Calu3 (cell line): Measurements from ENCODE around the gene TXNDC5. TPM values are rescaled to one million over a fixed set of nuclear protein-coding genes. Genes with fewer than 3 reads are reported as not detected.

Source experiments
- BruUV-seq: library from RNA; stranded (reverse); fragments of 400-500 nt; replicated peaks from 2 replicates; lab custom pipeline; 2021; lab: Mats Ljungman, UMichigan
- CTCF ChIA-PET: fragments of 300-600 bp; sonication (Branson Sonifier 250); formaldehyde crosslinking; loops from one replicate; lab custom pipeline; 2022; ENCODE audit warnings: antibody characterized with exemption; lab: Charles Lee
- DNase-seq: peaks from one replicate; pipeline ENCODE4 v3.0.0; 2022
- H3K27ac Mint-ChIP-seq: one replicate; pipeline ENCODE4 v1.8.0; 2022; ENCODE audit warnings: mixed read lengths; ENCODE audit not compliant: unreplicated experiment
- H3K27me3 Mint-ChIP-seq: one replicate; pipeline ENCODE4 v1.8.0; 2022; ENCODE audit warnings: mixed read lengths; ENCODE audit not compliant: unreplicated experiment
- H3K36me3 Mint-ChIP-seq: one replicate; pipeline ENCODE4 v1.8.0; 2022; ENCODE audit warnings: mild to moderate bottlenecking, moderate library complexity, mixed read lengths; ENCODE audit not compliant: insufficient read depth, unreplicated experiment
- H3K4me1 Mint-ChIP-seq: one replicate; pipeline ENCODE4 v1.8.0; 2022; ENCODE audit warnings: mild to moderate bottlenecking, low read depth, mixed read lengths; ENCODE audit not compliant: unreplicated experiment
- H3K4me3 Mint-ChIP-seq: one replicate; pipeline ENCODE4 v1.8.0; 2022; ENCODE audit warnings: mild to moderate bottlenecking, low read depth, moderate library complexity, mixed read lengths; ENCODE audit not compliant: unreplicated experiment
- H3K9me3 Mint-ChIP-seq: one replicate; pipeline ENCODE4 v1.8.0; 2022; ENCODE audit warnings: low read depth, mixed read lengths; ENCODE audit not compliant: unreplicated experiment
- CTCF ChIP-seq: fragments of 200-600 bp; IDR thresholded peaks from one replicate; pipeline ENCODE4 v1.8.0; 2022; ENCODE audit warnings: antibody characterized with exemption; ENCODE audit not compliant: unreplicated experiment
- intact Hi-C: fragments of 100-400 bp; cut with micrococcal nuclease; formaldehyde crosslinking; loops from one replicate; pipeline ENCODE4 v1.10.0; 2022; ENCODE audit not compliant: unreplicated experiment
- total RNA-seq: library from RNA; stranded (reverse); gene quantifications from 2 replicates; pipeline ENCODE4 v1.2.3, GENCODE V29; 2022

Gene TXNDC5
- total RNA-seq, 1 experiment from 2014 or later: 111 TPM

- BruUV-seq: no TSS peak
- no peak for TF ChIP-seq CTCF
- Mint-ChIP-seq H3K36me3 (peaks cover 40% of the 10 kb centered on the region), H3K9me3 (no peaks in the 10 kb centered on the region), H3K4me3 (no peak overlapping the region), H3K27ac (no peak overlapping the region), H3K4me1 (peaks cover 16% of the 10 kb centered on the region), H3K27me3 (no peaks in the 10 kb centered on the region)
- intact Hi-C loops: loop anchor here (10.0 kb wide), 1 partner anchor 163 kb away; the partner anchor contains the start of gene BMP6
- DNase-seq: no peak
- CTCF ChIA-PET: no interaction called here
Measured at GRCh38 chr6:7887278-7887991, 23.2 kb downstream of the TXNDC5 start.

GRCh38 chr6:7886132-7886531, 24.5 kb downstream of the TXNDC5 start:
- Mint-ChIP-seq H3K9me3 (no peaks in the 10 kb centered on the region), H3K4me1 (peaks cover 19% of the 10 kb centered on the region), H3K27me3 (no peaks in the 10 kb centered on the region), H3K36me3 (peaks cover 45% of the 10 kb centered on the region), H3K4me3 (no peak overlapping the region), H3K27ac (no peak overlapping the region)
- no TSS peak for BruUV-seq
- no peak for TF ChIP-seq CTCF
- DNase-seq: no peak
- intact Hi-C loops: loop anchor here (10.0 kb wide), 1 partner anchor 161 kb away; the partner anchor contains the start of gene BMP6
- CTCF ChIA-PET: no interaction called here

- no peak for DNase-seq
- Mint-ChIP-seq H3K27me3 (no peaks in the 10 kb centered on the region), H3K4me3 (no peak overlapping the region), H3K9me3 (no peaks in the 10 kb centered on the region), H3K36me3 (peaks cover 40% of the 10 kb centered on the region), H3K4me1 (peaks cover 19% of the 10 kb centered on the region), H3K27ac (no peak overlapping the region)
- intact Hi-C loops: loop anchor here (10.0 kb wide), 1 partner anchor 159 kb away; the partner anchor contains the start of gene BMP6
- no TSS peak for BruUV-seq
- CTCF ChIA-PET: no interaction called here
- TF ChIP-seq CTCF: no peak
Measured at GRCh38 chr6:7883381-7883780, 27.2 kb downstream of the TXNDC5 start.

GRCh38 chr6:7882505-7883257, 27.9 kb downstream of the TXNDC5 start:
- H3K27me3 Mint-ChIP-seq: no peaks in the 10 kb centered on the region
- H3K4me3 Mint-ChIP-seq: no peak overlapping the region
- peaks cover 19% of the 10 kb centered on the region for H3K4me1 Mint-ChIP-seq
- H3K9me3 Mint-ChIP-seq: no peaks in the 10 kb centered on the region
- DNase-seq: no peak
- CTCF ChIA-PET: no interaction called here
- no peak overlapping the region for H3K27ac Mint-ChIP-seq
- no peak for TF ChIP-seq CTCF
- peaks cover 34% of the 10 kb centered on the region for H3K36me3 Mint-ChIP-seq
- no TSS peak for BruUV-seq
- intact Hi-C loops: loop anchor here (10.0 kb wide), 1 partner anchor 158 kb away; the partner anchor contains the start of gene BMP6
